Trophoblast cell (in vitro differentiated cells and primary cell): ENCODE measurements around the gene TMEM234.

Experiments used
- DNase-seq, 2 donors: peaks; one replicate each; pipeline ENCODE4 v3.0.0-alpha.2; 2016
- H2AFZ ChIP-seq: 2 replicates; pipeline ENCODE4 v1.6.1; 2013; ENCODE audit warnings: low read length, moderate library complexity, mild to moderate bottlenecking; ENCODE audit not compliant: insufficient read depth, poor library complexity
- H2AK5ac ChIP-seq: 2 replicates; pipeline ENCODE4 v1.6.1; 2013; ENCODE audit warnings: mild to moderate bottlenecking, low read length
- H2BK120ac ChIP-seq: 2 replicates; pipeline ENCODE4 v1.6.1; 2013; ENCODE audit warnings: low read length, mild to moderate bottlenecking, moderate library complexity; ENCODE audit not compliant: insufficient read depth, poor library complexity
- H2BK12ac ChIP-seq: 2 replicates; pipeline ENCODE4 v1.6.1; 2013; ENCODE audit warnings: mild to moderate bottlenecking, low read length, moderate library complexity
- H2BK5ac ChIP-seq: 2 replicates; pipeline ENCODE4 v1.6.1; 2013; ENCODE audit warnings: low read length, low read depth, moderate library complexity, mild to moderate bottlenecking; ENCODE audit not compliant: poor library complexity
- H3K14ac ChIP-seq: 2 replicates; pipeline ENCODE4 v1.6.1; 2013; ENCODE audit warnings: mild to moderate bottlenecking, low read length
- H3K18ac ChIP-seq: 2 replicates; pipeline ENCODE4 v1.6.1; 2013; ENCODE audit warnings: mild to moderate bottlenecking, low read length
- H3K23ac ChIP-seq: 2 replicates; pipeline ENCODE4 v1.6.1; 2013; ENCODE audit warnings: low read length
- H3K27ac ChIP-seq: 2 replicates; pipeline ENCODE4 v1.5.1; 2013; ENCODE audit warnings: low read depth, mild to moderate bottlenecking, inconsistent platforms, low read length, moderate library complexity
- H3K27me3 ChIP-seq: 2 replicates; pipeline ENCODE4 v1.6.1; 2013; ENCODE audit warnings: inconsistent platforms, mild to moderate bottlenecking, low read length, moderate library complexity; ENCODE audit not compliant: insufficient read depth
- H3K36me3 ChIP-seq, 2 experiments: 1 replicate in 1 of 2; 2 replicates in 1 of 2; pipeline ENCODE4 v1.6.1; 2013; ENCODE audit warnings: low read length in 2 of 2, mild to moderate bottlenecking in 2 of 2, moderate library complexity in 1 of 2; ENCODE audit not compliant: insufficient read depth in 2 of 2, control insufficient read depth in 1 of 2
- H3K4ac ChIP-seq: 2 replicates; pipeline ENCODE4 v1.6.1; 2013; ENCODE audit warnings: low read depth, mild to moderate bottlenecking, low read length, moderate library complexity
- H3K4me1 ChIP-seq, 2 experiments: 1 replicate in 1 of 2; 2 replicates in 1 of 2; pipeline ENCODE4 v1.6.1; 2013; ENCODE audit warnings: low read length in 2 of 2, mild to moderate bottlenecking in 2 of 2, moderate library complexity in 1 of 2; ENCODE audit not compliant: insufficient read depth in 2 of 2, control insufficient read depth in 1 of 2
- H3K4me2 ChIP-seq: 2 replicates; pipeline ENCODE4 v1.6.1; 2013; ENCODE audit warnings: inconsistent platforms, mild to moderate bottlenecking, low read length, moderate library complexity
- H3K4me3 ChIP-seq: 2 replicates; pipeline ENCODE4 v1.5.1; 2013; ENCODE audit warnings: mild to moderate bottlenecking, low read depth, low read length, inconsistent platforms
- H3K79me1 ChIP-seq: one replicate; pipeline ENCODE4 v1.6.1; 2013; ENCODE audit warnings: low read length
- H3K79me2 ChIP-seq: 2 replicates; pipeline ENCODE4 v1.6.1; 2013; ENCODE audit warnings: low read length, mild to moderate bottlenecking; ENCODE audit not compliant: control insufficient read depth, insufficient read depth, poor library complexity
- H3K9ac ChIP-seq: 2 replicates; pipeline ENCODE4 v1.6.1; 2013; ENCODE audit warnings: mild to moderate bottlenecking, low read length
- H3K9me3 ChIP-seq: 2 replicates; pipeline ENCODE4 v1.6.1; 2013; ENCODE audit warnings: low read depth, mild to moderate bottlenecking, control low read depth, inconsistent platforms, low read length; ENCODE audit not compliant: insufficient read depth
- H4K12ac ChIP-seq: 2 replicates; pipeline ENCODE4 v1.6.1; 2013; ENCODE audit warnings: low read depth, mild to moderate bottlenecking, low read length, moderate library complexity
- H4K8ac ChIP-seq: 2 replicates; pipeline ENCODE4 v1.6.1; 2013; ENCODE audit warnings: low read depth, mild to moderate bottlenecking, low read length, moderate library complexity
- H4K91ac ChIP-seq: one replicate; pipeline ENCODE4 v1.6.1; 2013; ENCODE audit warnings: low read depth, mild to moderate bottlenecking, low read length, moderate library complexity
- WGBS: extraction: QIAGEN DNeasy Blood & Tissue Kit; methylation state at CpG from one replicate; pipeline ENCODE4 v1.1.7; 2013; ENCODE audit warnings: missing lambda C conversion rate; ENCODE audit not compliant: insufficient read length, insufficient coverage; ENCODE audit errors: extremely low coverage; 5-methylcytosine and 5-hydroxymethylcytosine counted together

The TMEM234 gene

DNA sequence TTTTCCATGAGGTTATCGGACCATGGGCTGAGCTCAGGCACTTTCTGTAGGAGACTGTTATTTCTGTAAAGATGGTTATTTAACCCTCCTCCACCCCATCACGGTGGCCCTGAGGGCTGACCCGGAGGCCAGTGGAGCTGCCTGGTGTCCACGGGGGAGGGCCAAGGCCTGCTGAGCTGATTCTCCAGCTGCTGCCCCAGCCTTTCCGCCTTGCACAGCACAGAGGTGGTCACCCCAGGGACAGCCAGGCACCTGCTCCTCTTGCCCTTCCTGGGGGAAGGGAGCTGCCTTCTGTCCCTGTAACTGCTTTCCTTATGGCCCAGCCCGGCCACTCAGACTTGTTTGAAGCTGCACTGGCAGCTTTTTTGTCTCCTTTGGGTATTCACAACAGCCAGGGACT is 24.3 kb downstream of the TMEM234 start:
- Histone ChIP-seq H3K4me2 (no peak overlapping the region), H3K27ac (no peak overlapping the region), H2BK12ac (no peak overlapping the region), H3K27me3 (no peaks in the 10 kb centered on the region), H3K4me3 (no peak overlapping the region), H3K4me1 (peaks cover 6% of the 10 kb centered on the region in 2 experiments), H2AK5ac (no peak overlapping the region), H3K79me1 (peaks cover 9% of the 10 kb centered on the region), H2BK120ac (no peak overlapping the region), H2BK5ac (no peak overlapping the region), H3K36me3 (peaks cover 40 to 50% of the 10 kb centered on the region in 2 experiments), H4K8ac (no peak overlapping the region), H3K4ac (no peak overlapping the region), H3K14ac (no peak overlapping the region), H3K9ac (no peak overlapping the region), H4K91ac (no peak overlapping the region), H2AFZ (no peak overlapping the region), H4K12ac (no peak overlapping the region), H3K23ac (no peak overlapping the region), H3K79me2 (no peaks in the 10 kb centered on the region), H3K18ac (no peak overlapping the region), H3K9me3 (no peaks in the 10 kb centered on the region)
- no peak for DNase-seq
- no CpG with 5 or more reads among the region's 6 CpGs for WGBS

- no peak for DNase-seq
- WGBS = no CpG with 5 or more reads among the region's 1 CpG
These were observed 25.1 kb downstream of the TMEM234 start for GRCh38 chr1:32197074-32197473.

DNA sequence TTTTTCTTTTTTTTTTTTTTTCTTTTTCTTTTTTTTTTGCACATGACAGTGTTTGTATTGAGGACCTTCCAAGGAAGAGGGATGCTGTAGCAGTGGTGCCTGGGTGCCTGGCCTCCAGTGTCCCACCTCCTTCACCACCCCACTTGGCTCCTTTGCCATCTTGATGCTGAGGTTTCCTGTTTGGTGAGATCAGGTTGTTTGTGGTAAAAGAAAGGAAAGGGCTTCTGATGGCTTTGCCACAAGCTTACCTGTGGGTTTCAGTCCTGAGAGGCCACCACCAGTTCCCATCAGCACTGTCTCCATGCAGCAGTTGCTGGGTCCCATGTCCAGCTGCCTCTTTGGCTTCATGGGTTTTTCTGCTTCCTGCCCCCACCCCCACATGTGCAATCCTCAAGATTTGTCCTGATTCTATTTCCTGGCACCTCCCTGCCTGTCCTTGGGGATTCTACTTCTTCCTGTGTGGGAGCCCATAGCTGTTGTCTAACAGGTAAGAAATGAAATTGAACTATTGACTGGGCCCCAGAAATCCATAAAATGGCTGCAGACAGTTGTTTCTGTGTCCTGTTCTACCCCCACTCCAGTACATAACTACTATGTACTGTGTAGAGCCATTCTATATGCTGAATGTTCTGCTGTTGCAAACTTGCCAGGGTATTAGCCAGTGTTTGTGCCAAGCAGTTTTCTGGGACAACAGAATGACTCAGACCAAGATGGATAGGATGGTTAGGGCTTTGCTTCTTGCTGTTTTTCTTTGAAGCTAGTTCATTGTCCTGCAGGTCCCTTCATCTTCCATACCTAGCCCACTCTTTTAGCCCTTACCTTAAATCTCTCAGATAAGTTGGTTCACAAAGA is 26.0 kb downstream of the TMEM234 start:
- Histone ChIP-seq H3K27me3 (no peaks in the 10 kb centered on the region), H3K14ac (no peak overlapping the region)

More at GRCh38 chr1:32197074-32197473, 25.1 kb downstream of the TMEM234 start:
- Histone ChIP-seq H3K18ac (no peak overlapping the region), H3K9me3 (no peaks in the 10 kb centered on the region), H3K4me1 (peaks cover 6% of the 10 kb centered on the region in 2 experiments), H4K12ac (no peak overlapping the region), H3K79me1 (peaks cover 9% of the 10 kb centered on the region), H3K4me3 (no peak overlapping the region), H3K27ac (no peak overlapping the region), H3K23ac (no peak overlapping the region), H4K91ac (no peak overlapping the region), H3K4ac (no peak overlapping the region), H2BK120ac (no peak overlapping the region), H2BK5ac (no peak overlapping the region), H3K36me3 (peaks cover 47 to 57% of the 10 kb centered on the region in 2 experiments), H2BK12ac (no peak overlapping the region), H4K8ac (no peak overlapping the region), H3K9ac (no peak overlapping the region), H3K27me3 (no peaks in the 10 kb centered on the region), H3K4me2 (no peak overlapping the region), H2AK5ac (no peak overlapping the region), H2AFZ (no peak overlapping the region), H3K14ac (no peak overlapping the region), H3K79me2 (no peaks in the 10 kb centered on the region)

GRCh38 chr1:32195531-32195930 is 26.6 kb downstream of the TMEM234 start:
- Histone ChIP-seq H3K4me1 (no peaks in the 10 kb centered on the region), H2BK120ac (no peak overlapping the region), H3K18ac (no peak overlapping the region)

More for the DNA sequence above, 26.0 kb downstream of the TMEM234 start:
- Histone ChIP-seq H2BK12ac (no peak overlapping the region), H3K4me1 (peaks cover 0 to 1% of the 10 kb centered on the region in 2 experiments), H3K18ac (no peak overlapping the region), H3K4me3 (no peak overlapping the region), H3K79me1 (peaks cover 5% of the 10 kb centered on the region), H2BK5ac (no peak overlapping the region), H3K9me3 (no peaks in the 10 kb centered on the region), H3K4ac (no peak overlapping the region), H3K4me2 (no peak overlapping the region), H4K8ac (no peak overlapping the region), H4K12ac (no peak overlapping the region), H2AK5ac (no peak overlapping the region), H3K23ac (no peak overlapping the region), H4K91ac (no peak overlapping the region), H3K79me2 (no peaks in the 10 kb centered on the region), H3K9ac (no peak overlapping the region), H2AFZ (no peak overlapping the region), H3K27ac (no peak overlapping the region), H2BK120ac (no peak overlapping the region), H3K36me3 (peaks cover 56 to 66% of the 10 kb centered on the region in 2 experiments)
- no peak for DNase-seq

More at GRCh38 chr1:32195531-32195930, 26.6 kb downstream of the TMEM234 start:
- Histone ChIP-seq H3K9ac (no peak overlapping the region), H2BK12ac (no peak overlapping the region), H2AFZ (no peak overlapping the region), H4K12ac (no peak overlapping the region), H3K9me3 (no peaks in the 10 kb centered on the region), H3K79me1 (peaks cover under 1% of the 10 kb centered on the region), H3K14ac (no peak overlapping the region), H4K91ac (no peak overlapping the region), H3K23ac (no peak overlapping the region), H3K4ac (no peak overlapping the region), H2BK5ac (no peak overlapping the region), H3K36me3 (peaks cover 62 to 72% of the 10 kb centered on the region in 2 experiments), H3K4me2 (no peak overlapping the region), H3K27me3 (no peaks in the 10 kb centered on the region), H4K8ac (no peak overlapping the region), H3K79me2 (no peaks in the 10 kb centered on the region), H3K27ac (no peak overlapping the region), H2AK5ac (no peak overlapping the region), H3K4me3 (no peak overlapping the region)
- no peak for DNase-seq
- WGBS = no CpG with 5 or more reads among the region's 3 CpGs
